Breast epithelium (tissue), 3 donors: ENCODE data around the gene TRIM46.

Experiments used
- CTCF ChIP-seq, 3 donors: fragments of 450-650 bp; IDR thresholded peaks; one replicate each; pipeline ENCODE4 v1.5.1; 2016 to 2017; ENCODE audit warnings: antibody characterized with exemption in 3 of 3, mild to moderate bottlenecking in 3 of 3, moderate library complexity in 3 of 3
- POLR2A ChIP-seq: fragments of 450-650 bp; IDR thresholded peaks from one replicate; pipeline ENCODE4 v1.6.1; 2016; ENCODE audit warnings: antibody characterized with exemption, mild to moderate bottlenecking, moderate library complexity
- POLR2AphosphoS5 ChIP-seq, 3 donors: sonication (generic); formaldehyde crosslinking; IDR thresholded peaks; one replicate each; pipeline ENCODE4 v1.6.1; 2017; ENCODE audit warnings: antibody characterized with exemption in 3 of 3

- TF ChIP-seq CTCF (IDR thresholded peaks at IDR 0.05) = no peak
- TF ChIP-seq POLR2A = no peak
- TF ChIP-seq POLR2AphosphoS5 (IDR thresholded peaks at IDR 0.05) = no peak
Measured at GRCh38 chr1:155186794-155187455, 13.3 kb downstream of the TRIM46 start.
